GM12874 (cell line): ENCODE data around the gene GCGR.

Experiments
- TF ChIP-seq, protein P1 (sequence below): IDR thresholded peaks from 2 replicates; pipeline ENCODE4 v1.5.1; 2011; ENCODE audit warnings: low read depth, mild to moderate bottlenecking, control low read depth, low read length, moderate library complexity; ENCODE audit not compliant: insufficient read depth

The GCGR gene

DNA sequence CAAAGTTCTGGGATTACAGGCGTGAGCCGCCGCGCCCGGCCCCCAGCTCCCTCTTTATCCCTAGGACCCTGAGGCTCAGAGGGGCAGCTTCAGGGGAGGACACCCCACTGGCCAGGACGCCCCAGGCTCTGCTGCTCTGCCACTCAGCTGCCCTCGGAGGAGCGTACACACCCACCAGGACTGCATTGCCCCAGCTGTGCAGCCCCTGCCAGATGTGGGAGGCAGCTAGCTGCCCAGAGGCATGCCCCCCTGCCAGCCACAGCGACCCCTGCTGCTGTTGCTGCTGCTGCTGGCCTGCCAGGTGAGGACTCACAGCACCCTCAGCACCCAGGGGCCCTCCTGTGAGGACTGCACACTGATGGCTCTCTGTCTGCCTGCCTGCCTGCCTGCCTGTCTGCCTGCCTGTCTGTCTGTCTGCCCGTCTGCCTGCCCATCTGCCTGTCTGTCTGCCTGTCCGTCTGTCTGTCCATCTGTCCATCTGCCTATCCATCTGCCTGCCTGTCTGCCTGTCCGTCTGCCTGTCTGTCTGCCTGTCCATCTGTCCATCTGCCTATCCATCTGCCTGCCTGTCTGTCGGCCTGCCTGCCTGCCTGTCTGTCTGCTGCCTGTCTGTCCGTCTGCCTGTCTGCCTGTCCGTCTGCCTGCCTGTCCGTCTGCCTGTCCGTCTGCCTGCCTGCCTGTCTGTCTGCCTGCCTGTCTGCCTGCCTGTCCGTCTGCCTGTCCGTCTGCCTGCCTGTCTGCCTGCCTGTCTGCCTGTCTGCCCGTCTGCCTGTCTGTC lies 5.0 kb downstream of the GCGR start:
- TF ChIP-seq, protein P1, sequence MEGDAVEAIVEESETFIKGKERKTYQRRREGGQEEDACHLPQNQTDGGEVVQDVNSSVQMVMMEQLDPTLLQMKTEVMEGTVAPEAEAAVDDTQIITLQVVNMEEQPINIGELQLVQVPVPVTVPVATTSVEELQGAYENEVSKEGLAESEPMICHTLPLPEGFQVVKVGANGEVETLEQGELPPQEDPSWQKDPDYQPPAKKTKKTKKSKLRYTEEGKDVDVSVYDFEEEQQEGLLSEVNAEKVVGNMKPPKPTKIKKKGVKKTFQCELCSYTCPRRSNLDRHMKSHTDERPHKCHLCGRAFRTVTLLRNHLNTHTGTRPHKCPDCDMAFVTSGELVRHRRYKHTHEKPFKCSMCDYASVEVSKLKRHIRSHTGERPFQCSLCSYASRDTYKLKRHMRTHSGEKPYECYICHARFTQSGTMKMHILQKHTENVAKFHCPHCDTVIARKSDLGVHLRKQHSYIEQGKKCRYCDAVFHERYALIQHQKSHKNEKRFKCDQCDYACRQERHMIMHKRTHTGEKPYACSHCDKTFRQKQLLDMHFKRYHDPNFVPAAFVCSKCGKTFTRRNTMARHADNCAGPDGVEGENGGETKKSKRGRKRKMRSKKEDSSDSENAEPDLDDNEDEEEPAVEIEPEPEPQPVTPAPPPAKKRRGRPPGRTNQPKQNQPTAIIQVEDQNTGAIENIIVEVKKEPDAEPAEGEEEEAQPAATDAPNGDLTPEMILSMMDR = peak; percentile 44

DNA sequence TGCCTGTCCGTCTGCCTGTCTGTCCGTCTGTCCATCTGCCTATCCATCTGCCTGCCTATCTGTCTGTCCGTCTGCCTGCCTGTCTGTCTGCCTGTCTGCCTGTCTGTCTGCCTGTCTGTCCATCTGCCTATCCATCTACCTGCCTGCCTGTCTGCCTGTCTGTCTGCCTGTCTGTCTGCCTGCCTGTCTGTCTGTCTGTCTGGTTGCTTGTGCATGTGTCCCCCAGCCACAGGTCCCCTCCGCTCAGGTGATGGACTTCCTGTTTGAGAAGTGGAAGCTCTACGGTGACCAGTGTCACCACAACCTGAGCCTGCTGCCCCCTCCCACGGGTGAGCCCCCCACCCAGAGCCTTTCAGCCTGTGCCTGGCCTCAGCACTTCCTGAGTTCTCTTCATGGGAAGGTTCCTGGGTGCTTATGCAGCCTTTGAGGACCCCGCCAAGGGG lies 5.6 kb downstream of the GCGR start:
- TF ChIP-seq, protein P1 = no peak

DNA sequence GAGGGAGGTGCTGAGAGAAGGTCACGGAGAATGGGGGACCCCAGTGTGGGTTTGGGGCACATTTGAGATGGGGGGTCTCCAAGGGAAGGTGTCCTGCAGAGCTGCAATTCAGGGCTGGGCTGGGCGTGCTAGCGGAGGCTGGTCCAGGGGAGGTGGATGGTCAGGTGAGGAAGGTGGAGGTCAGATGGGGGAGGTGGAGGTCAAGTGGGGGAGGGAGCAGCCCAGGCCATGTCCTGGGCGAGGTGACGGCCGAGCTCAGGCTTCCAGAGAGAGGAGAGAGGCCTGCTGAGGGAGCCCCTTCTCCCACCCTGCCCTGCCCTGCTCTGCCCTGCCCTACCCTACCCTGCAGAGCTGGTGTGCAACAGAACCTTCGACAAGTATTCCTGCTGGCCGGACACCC lies 6.5 kb downstream of the GCGR start:
- TF ChIP-seq, protein P1 = no peak

DNA sequence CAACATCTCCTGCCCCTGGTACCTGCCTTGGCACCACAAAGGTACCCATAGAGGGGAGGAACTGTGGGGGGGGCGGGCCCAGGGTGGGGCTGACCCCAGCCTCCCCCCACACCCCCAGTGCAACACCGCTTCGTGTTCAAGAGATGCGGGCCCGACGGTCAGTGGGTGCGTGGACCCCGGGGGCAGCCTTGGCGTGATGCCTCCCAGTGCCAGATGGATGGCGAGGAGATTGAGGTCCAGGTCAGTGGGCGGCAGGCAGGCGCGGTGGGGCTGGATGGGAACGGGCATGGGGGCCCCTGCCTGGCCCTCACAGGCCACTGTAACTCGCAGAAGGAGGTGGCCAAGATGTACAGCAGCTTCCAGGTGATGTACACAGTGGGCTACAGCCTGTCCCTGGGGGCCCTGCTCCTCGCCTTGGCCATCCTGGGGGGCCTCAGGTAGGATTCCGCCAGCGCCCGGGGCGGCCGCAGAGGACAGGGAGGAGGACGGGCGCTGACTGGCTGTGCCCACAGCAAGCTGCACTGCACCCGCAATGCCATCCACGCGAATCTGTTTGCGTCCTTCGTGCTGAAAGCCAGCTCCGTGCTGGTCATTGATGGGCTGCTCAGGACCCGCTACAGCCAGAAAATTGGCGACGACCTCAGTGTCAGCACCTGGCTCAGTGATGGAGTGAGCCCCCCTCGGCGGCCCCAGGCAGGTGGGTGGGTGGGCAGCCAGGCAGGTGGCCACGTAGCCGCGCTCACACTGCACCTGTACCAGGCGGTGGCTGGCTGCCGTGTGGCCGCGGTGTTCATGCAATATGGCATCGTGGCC lies 7.1 kb downstream of the GCGR start:
- TF ChIP-seq, protein P1 = no peak

DNA sequence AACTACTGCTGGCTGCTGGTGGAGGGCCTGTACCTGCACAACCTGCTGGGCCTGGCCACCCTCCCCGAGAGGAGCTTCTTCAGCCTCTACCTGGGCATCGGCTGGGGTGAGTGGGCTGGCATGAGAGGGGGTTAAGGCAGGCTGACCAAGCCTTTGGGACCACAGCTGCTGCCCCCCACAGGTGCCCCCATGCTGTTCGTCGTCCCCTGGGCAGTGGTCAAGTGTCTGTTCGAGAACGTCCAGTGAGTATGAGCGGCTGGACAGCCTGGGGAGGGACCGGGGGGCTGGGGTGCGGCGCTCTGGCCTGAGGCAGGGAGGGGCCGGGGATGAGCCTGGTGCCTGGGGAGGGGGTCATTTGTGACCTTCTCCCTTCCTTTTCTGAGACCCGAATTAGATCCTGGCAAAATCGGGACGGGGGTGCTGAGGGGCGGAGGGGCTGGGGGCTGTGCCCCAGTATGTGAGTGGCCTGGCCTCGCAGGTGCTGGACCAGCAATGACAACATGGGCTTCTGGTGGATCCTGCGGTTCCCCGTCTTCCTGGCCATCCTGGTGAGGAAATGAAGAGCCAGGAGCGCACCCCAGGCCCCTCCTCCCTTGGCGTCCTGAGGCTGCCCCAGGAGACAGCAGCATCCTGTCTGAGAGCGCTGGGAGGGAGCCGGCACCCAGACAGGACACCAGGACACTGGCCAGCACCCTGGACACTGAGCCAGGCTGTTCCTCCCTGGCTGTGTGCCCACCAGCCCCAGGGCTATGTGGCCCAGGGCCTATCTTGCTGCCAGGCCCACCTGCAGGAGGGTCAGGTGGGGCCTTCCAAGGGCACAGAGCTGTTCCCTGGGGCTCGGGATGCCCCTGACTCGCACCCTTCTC lies 8.0 kb downstream of the GCGR start:
- TF ChIP-seq, protein P1 = no peak

DNA sequence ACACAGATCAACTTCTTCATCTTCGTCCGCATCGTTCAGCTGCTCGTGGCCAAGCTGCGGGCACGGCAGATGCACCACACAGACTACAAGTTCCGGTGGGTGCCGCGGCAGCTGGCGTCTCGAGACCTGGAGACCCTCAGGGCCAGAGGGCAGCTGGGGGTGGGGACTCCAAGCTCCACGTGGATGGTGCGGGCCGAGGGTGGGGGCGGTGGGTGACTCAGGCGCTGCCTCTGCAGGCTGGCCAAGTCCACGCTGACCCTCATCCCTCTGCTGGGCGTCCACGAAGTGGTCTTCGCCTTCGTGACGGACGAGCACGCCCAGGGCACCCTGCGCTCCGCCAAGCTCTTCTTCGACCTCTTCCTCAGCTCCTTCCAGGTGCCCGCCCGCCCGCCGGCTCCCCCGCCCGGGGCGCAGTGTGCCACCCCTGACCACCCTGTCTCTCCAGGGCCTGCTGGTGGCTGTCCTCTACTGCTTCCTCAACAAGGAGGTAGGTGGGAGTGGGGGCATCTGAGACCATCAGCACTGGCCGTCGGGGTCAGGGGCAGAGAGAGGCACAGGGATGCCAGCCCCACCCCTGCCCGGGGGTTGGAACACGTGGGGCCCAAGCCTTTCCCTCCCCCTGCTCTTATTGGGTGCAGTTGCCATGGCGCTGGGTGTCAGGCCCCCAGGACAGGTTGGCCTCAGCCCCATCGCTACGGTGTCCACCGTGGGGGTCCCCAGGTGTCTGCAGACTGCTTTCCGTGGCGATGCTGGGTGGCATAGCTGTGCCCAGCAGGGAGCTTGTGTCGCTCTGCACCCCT lies 8.8 kb downstream of the GCGR start:
- TF ChIP-seq, protein P1 = no peak
